T-helper 2 cell treated with Interferon-gamma antibody and Interleukin-4, amounts not matched to agents 5 μg/mL and 100 μg/mL, for 36 hours (primary cell): Measurements from ENCODE around the gene LIMCH1.

Experiments used
- DNase-seq: peaks from one replicate; pipeline ENCODE4 v3.0.0; 2021; ENCODE audit warnings: low spot score
- H3K27ac Mint-ChIP-seq: one replicate; pipeline ENCODE4 v1.8.0; 2021; ENCODE audit warnings: mild to moderate bottlenecking, mixed read lengths
- H3K27me3 Mint-ChIP-seq: one replicate; pipeline ENCODE4 v1.8.0; 2021; ENCODE audit warnings: low read depth, mixed read lengths
- H3K36me3 Mint-ChIP-seq: one replicate; pipeline ENCODE4 v1.8.0; 2021; ENCODE audit warnings: low read depth, mixed read lengths
- H3K4me1 Mint-ChIP-seq: one replicate; pipeline ENCODE4 v1.8.0; 2021; ENCODE audit warnings: low read depth, mixed read lengths
- H3K4me3 Mint-ChIP-seq: one replicate; pipeline ENCODE4 v1.8.0; 2022; ENCODE audit warnings: mild to moderate bottlenecking, moderate library complexity, mixed read lengths
- H3K9me3 Mint-ChIP-seq: one replicate; pipeline ENCODE4 v1.8.0; 2021; ENCODE audit warnings: mixed read lengths

Gene LIMCH1

DNA sequence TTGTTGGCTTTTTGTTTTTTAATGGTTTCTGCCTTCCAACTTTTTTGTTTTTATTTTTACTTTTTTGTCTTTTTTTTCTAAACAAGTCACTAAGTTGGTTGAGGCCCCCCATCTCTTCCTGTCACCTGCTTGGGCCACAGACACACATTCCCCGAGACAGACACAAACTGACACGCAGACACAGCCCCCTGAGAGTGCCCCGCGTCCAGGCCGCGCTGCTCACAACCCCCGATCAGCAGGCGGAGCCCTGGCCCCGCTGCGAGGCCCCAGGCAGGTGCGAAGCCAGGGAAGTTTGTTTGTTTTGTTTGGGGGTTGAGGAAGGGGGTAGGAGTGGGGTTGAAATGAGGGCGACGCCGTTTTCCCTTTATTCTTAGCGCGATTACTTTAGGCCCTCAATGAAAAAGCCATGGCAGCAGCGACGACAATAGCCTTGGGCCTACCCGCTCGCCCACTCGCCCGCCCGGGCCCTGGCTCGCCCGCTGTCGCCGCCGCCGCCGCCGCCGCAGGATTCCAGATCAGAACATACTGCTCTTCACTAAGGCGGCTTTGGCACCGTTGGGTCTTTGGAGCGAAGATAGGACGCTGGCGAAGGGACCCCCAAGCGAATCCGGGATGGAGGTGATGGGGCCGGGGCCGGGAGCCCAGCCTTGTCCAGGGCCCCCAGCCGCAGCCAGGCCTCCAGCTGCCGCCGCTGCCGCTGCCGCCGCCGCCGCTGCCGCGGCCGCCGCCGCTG is 207.5 kb downstream of the LIMCH1 start:
- Mint-ChIP-seq H3K9me3 (peaks cover 4% of the 10 kb centered on the region), H3K4me3 (no peak overlapping the region), H3K36me3 (no peaks in the 10 kb centered on the region), H3K4me1 (no peaks in the 10 kb centered on the region), H3K27ac (no peak overlapping the region), H3K27me3 (peaks cover 65% of the 10 kb centered on the region)
- no peak for DNase-seq

DNA sequence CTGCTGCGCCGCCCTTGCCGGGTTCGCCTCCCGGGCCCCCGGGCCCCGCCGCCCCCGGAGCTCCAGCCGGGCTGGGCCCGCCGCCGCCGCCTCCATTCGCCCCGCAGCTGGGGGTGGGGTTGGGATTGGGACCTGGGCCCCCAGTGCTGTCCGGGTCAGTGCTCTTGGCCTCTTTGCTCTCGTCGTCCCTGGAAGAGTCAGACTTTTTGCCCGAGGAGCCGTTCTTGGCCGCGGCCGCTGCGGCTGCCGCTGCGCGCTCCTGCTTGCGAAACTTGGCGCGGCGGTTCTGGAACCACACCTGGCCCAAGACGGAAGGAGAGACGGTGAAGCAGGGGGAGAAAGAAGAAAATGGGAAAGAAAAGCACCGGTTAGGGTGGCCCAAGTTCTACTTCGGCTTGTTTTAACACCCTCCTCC is 208.1 kb downstream of the LIMCH1 start:
- H3K9me3 Mint-ChIP-seq, result peaks cover 4% of the 10 kb centered on the region
- peaks cover 71% of the 10 kb centered on the region for H3K27me3 Mint-ChIP-seq
- H3K4me1 Mint-ChIP-seq, result peaks cover 1% of the 10 kb centered on the region
- no peak for DNase-seq
- H3K27ac Mint-ChIP-seq, result no peak overlapping the region
- H3K4me3 Mint-ChIP-seq, result no peak overlapping the region
- H3K36me3 Mint-ChIP-seq, result no peaks in the 10 kb centered on the region

DNA sequence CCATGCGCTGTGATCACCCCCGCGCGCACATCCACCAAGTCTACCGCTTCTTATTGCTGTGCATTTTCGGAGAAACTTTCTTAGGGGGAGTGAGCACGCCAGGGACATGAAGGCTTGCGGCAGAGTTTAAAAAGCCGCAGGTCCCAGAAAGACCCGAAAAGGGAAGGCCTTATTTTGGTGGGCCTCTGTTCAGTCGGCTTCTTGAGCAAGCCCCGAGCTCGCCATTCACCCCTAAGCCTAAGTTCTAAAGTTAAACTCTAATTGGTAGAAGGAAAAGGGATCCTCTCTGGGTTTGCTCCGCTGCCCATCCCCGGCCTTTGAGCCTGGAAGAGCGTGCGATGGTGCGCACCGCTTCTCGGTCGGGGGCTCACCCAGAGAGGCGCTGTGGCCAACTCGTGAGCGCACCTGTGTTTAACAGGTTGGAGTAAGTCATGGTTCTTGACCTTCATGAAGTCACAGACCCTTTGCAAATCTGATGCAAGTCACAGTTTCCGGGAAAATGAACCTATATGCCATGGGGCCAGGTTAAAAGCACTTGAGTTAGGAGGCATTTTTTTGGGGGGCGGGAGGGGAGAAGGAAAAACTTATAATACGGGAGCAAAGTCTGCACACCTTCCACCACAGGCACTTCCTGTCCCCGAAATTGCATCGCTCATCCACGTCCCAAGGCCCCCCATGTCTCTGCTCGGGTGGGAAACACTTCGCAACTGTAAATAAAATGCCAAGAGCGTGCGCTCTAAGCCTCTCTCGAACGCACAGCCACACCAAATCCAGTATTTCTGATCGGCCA is 208.7 kb downstream of the LIMCH1 start:
- peaks cover 4% of the 10 kb centered on the region for H3K9me3 Mint-ChIP-seq
- no peaks in the 10 kb centered on the region for H3K36me3 Mint-ChIP-seq
- H3K4me1 Mint-ChIP-seq, result peaks cover 1% of the 10 kb centered on the region
- no peak overlapping the region for H3K4me3 Mint-ChIP-seq
- DNase-seq, result no peak
- peak overlapping the region; percentile 20 for H3K27ac Mint-ChIP-seq
- H3K27me3 Mint-ChIP-seq, result peaks cover 75% of the 10 kb centered on the region

DNA sequence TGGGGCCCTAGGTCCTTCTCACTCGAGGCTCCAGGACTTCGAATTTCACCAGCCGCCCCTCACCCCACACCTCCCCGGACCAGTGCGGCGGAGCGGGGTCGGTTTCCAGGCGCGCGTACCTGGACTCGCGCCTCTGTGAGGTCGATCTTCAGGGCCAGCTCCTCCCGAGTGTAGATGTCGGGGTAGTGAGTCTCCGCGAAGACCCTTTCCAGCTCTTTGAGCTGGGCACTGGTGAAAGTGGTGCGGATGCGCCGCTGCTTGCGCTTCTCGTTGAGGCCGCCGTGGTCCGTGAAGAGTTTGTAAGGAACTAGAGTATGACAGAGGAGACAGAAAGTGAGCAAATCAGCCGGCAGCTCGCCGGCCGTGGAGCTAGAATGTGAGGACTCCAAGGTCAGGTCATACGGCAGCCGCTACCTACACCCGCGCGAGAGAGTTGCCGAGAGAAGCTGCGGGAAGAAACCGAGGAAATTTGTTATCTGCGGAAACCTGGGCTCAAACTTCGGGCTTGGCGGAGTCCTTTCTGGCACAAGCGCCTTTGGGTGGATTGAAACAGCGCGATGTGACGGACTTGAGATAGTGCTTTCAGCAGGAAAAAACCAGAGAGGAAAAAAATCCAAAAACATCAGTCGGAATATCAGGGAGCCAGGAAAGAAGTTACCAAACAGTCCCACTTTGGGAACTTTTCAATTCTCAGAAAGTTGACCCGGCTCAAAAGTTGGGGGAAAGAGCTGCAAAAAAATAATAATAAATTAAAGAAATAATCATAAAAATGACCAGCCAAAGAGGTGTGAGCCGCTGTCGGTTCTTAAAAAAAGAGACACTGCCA is 209.5 kb downstream of the LIMCH1 start:
- Mint-ChIP-seq H3K27me3 (peaks cover 83% of the 10 kb centered on the region), H3K4me3 (no peak overlapping the region), H3K9me3 (peaks cover 4% of the 10 kb centered on the region), H3K36me3 (no peaks in the 10 kb centered on the region), H3K27ac (no peak overlapping the region), H3K4me1 (peaks cover 1% of the 10 kb centered on the region)
- no peak for DNase-seq

DNA sequence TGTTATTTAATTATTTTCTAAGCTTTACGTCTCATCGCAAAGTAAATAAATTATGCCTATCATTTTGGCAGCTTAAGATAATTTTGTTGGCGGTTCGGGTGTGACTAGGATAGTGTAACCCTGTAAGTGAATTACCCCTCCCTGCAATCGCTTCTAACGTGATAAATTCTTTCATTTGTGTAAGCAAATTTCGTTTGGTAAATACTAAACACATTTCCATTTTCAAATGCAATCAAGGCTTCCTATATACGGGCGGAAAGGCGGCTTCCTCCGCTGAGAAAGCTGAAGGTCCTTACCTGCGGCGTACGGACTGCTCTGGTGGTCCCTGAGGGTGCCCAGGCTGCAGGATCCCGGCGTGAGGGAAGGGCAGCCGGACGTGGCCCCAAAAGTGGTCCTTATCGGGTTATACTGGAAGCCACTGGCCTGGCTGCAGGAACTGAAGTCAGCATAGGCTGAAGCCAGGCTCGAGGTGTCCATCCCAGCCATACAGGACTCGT is 210.2 kb downstream of the LIMCH1 start:
- Mint-ChIP-seq H3K4me3 (no peak overlapping the region), H3K4me1 (peaks cover 1% of the 10 kb centered on the region), H3K9me3 (peaks cover 4% of the 10 kb centered on the region), H3K36me3 (no peaks in the 10 kb centered on the region), H3K27me3 (peaks cover 85% of the 10 kb centered on the region), H3K27ac (no peak overlapping the region)
- DNase-seq, result no peak

DNA sequence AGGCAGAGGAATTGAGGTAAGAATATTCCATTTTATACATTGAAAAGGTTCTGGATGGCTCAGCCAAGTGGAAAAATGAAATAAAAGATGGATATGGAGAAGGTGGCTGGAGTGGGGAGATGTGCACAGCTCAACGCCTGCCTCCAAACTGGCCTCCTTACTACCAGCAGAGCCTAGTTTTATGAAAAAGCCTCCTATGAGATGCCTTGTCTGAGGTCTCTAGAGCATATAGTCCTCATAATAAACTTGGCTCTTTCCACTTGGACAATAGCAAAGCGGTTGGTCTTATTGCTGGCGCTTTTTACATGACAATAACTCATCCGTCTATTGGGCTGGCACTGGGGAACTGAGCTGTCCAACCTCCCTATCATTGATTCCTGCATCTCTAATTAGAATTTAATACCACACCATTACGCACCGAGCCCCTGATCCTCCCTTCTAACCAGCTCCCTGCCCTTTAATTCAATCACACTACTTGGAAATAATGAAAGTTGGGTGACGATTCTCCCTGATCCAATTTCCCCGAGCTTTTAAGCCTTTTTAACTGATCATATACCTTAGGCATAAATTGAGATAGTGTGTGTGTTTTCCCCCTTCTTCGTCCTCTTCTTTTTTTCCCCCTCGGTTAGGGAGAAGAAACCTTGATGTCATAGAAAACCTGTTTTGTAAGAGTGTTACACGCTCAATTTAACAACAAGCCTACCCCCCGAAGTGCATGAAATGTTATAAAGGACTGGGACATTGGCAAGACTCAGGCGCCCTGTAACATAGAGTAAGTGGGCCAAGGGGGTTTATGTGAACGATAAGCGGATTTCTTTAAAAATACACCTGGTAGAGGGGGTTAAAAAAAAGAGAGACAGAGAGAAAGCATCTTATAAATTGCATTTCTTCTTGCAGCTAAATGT is 210.9 kb downstream of the LIMCH1 start, which contains the start of gene PHOX2B:
Gene PHOX2B, minus strand, starts transcription at position 155 of the 905 bp plus-strand sequence. Its CDS starts 115 bp downstream, at position 40.
- H3K36me3 Mint-ChIP-seq, result no peaks in the 10 kb centered on the region
- H3K4me1 Mint-ChIP-seq, result peaks cover 1% of the 10 kb centered on the region
- peak within 1 kb of the TSS; percentile 7 for H3K27ac Mint-ChIP-seq

DNA sequence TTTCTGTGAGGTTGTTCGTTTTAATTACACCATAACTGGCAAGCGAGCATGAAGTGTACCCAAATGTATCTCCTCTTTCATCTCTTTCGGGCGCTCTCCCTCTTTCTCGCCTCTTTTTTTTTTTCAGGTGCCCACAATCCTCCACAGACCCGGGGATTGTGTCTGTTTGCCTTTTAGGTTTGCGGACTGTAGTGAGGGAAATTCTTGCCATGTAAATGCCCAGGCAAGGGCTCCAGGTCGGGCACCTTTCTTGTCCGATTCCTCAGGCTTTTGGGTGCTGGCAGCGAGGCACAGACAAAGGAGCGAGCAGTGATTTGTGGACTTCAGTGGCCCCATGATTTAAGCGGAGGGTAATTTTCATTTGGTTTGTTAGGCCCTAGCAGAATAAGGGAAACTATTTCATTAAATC is 211.7 kb downstream of the LIMCH1 start:
- Mint-ChIP-seq H3K27ac (no peak overlapping the region), H3K27me3 (peaks cover 90% of the 10 kb centered on the region), H3K36me3 (no peaks in the 10 kb centered on the region), H3K4me3 (no peak overlapping the region), H3K4me1 (peaks cover 1% of the 10 kb centered on the region), H3K9me3 (peaks cover 4% of the 10 kb centered on the region)
- DNase-seq, result no peak

More for the DNA sequence above, 210.9 kb downstream of the LIMCH1 start, which contains the start of gene PHOX2B:
- DNase-seq, result no peak
- peaks cover 90% of the 10 kb centered on the region for H3K27me3 Mint-ChIP-seq
- no peak within 1 kb of the TSS for H3K4me3 Mint-ChIP-seq
- peaks cover 4% of the 10 kb centered on the region for H3K9me3 Mint-ChIP-seq
